Activated naive CD8-positive, alpha-beta T cell treated with anti-CD3 and anti-CD28 coated beads, Interleukin-2, amount 50 U/mL, for 24 hours (primary cell): ENCODE measurements around the gene CHGA.

Source experiments
- ATAC-seq: fragments of 150-1000 bp; cut with Tn5 transposase; one replicate; pipeline ENCODE4 v1.10.0; 2021
- DNase-seq: peaks from one replicate; pipeline ENCODE4 v3.0.0; 2021
- H3K27ac Mint-ChIP-seq: one replicate; pipeline ENCODE4 v1.8.0; 2021; ENCODE audit warnings: mild to moderate bottlenecking, mixed read lengths
- H3K27me3 Mint-ChIP-seq: one replicate; pipeline ENCODE4 v1.8.0; 2021; ENCODE audit warnings: mixed read lengths
- H3K36me3 Mint-ChIP-seq: one replicate; pipeline ENCODE4 v1.8.0; 2021; ENCODE audit warnings: low read depth, mixed read lengths
- H3K4me1 Mint-ChIP-seq: one replicate; pipeline ENCODE4 v1.8.0; 2021; ENCODE audit warnings: mixed read lengths
- H3K4me3 Mint-ChIP-seq: one replicate; pipeline ENCODE4 v1.8.0; 2021; ENCODE audit warnings: mild to moderate bottlenecking, moderate library complexity, mixed read lengths
- H3K9me3 Mint-ChIP-seq: one replicate; pipeline ENCODE4 v1.8.0; 2021; ENCODE audit warnings: mixed read lengths

Gene CHGA

DNA sequence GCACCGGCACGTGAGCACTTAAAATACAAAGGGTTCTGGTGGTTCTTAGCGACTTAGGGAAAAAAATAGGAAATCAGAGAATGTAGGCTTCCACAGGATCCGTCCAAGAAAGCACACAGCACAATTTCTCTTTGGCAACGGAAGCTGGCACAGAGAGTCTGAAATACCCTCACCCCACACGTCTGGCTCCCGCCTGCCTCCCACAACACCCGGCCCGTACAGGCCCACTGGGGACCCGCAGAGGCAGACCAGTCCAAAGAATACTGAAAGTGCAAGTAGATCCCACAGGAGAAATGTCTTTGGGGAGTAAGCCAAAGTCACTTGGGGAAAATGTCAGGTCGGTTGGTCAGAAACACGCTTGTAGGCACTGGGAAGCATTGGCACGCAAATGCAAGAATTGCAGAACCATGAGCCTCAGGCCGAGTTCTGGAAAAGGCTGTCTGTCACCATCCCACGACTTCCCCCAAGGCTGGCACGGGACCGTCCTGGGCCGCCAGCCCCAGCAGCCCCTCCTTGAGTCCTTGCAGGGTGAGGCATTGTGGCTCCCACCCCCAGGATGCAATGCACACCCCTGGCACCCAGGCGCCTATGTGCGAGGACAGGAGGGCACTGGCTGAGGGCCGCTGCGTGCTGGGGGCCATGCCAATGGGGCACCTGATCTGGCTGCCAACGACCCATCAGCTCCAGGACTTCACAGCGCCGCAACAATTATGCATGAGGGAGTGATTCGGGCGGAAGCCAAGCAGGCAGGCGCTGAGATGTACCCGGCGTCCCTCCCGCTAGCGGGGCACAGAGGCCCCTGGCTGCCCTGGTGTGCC lies 29.7 kb downstream of the CHGA start:
- H3K27ac Mint-ChIP-seq, result no peak overlapping the region
- peaks cover 19% of the 10 kb centered on the region for H3K36me3 Mint-ChIP-seq
- H3K4me3 Mint-ChIP-seq, result no peak overlapping the region
- ATAC-seq (no peak), DNase-seq (no peak)
- H3K4me1 Mint-ChIP-seq, result peaks cover 4% of the 10 kb centered on the region
- H3K9me3 Mint-ChIP-seq, result no peaks in the 10 kb centered on the region
- no peaks in the 10 kb centered on the region for H3K27me3 Mint-ChIP-seq

DNA sequence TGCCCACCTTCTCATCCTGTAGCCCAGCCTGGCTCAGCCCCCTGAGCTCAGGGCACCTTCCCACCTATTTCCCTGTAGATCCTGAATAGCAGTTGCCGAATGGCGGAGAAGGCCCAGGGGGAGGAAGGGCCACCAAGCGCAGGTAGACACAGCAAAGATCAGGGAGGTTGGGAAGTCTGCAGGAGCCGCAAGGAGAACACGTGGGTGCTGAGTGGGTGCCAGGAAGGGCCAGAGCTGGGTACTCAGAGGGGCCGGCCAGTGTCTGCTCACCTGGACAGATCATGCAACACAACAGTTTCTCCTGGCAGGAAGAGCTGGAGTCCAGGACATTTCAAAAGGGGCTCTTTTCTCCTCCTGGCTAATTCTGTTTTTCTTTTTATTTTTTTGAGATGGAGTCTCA lies 30.6 kb downstream of the CHGA start:
- H3K27ac Mint-ChIP-seq, result no peak overlapping the region

DNA sequence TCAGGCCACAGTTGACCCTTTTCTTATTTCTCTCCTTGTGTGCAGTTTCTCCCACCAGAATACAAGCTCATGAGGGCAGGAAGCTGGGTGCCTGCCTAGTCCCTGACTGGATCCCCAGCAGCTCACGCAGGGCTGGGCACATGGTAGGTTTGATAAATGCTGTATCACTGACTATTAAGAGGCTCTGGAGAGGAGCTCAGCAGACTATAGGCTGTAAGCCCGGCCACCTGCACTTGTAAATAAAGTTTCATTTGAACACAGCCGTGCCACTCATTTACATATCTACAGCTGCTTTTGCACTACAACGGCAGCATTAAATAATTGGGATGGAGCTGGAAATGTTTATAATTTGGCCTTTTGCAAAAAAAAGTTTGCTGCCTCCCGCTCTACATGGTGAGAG lies 32.0 kb downstream of the CHGA start:
- H3K4me3 Mint-ChIP-seq, result no peak overlapping the region
- H3K4me1 Mint-ChIP-seq, result peaks cover 4% of the 10 kb centered on the region
- peaks cover 10% of the 10 kb centered on the region for H3K36me3 Mint-ChIP-seq
- H3K27me3 Mint-ChIP-seq, result no peaks in the 10 kb centered on the region
- H3K27ac Mint-ChIP-seq, result no peak overlapping the region
- no peaks in the 10 kb centered on the region for H3K9me3 Mint-ChIP-seq
- ATAC-seq, result no peak
- no peak for DNase-seq

More for the DNA sequence above, 30.6 kb downstream of the CHGA start:
- Mint-ChIP-seq H3K27me3 (no peaks in the 10 kb centered on the region), H3K4me3 (no peak overlapping the region), H3K9me3 (no peaks in the 10 kb centered on the region), H3K4me1 (peaks cover 4% of the 10 kb centered on the region), H3K36me3 (peaks cover 12% of the 10 kb centered on the region)
- ATAC-seq (no peak), DNase-seq (no peak)

DNA sequence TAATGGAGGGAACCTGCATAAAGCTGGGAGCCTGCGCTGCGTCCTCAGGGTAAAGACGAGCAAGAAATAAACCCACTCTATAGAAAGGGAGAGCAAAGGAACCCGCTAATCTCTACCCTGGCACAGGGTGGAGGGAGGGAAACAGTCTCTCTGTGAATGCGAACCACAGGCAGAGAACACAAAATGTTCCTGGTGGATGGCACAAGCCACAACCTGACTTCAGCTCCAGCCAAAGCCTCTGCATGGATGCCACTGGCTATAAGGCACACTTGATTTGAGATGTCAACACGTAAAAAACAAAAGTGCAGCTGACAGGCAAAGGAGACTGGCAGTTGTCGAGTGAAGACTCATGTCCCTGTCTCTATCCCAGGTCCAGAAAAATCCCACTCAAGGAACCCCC lies 32.4 kb downstream of the CHGA start:
- Mint-ChIP-seq H3K4me1 (peaks cover 4% of the 10 kb centered on the region), H3K27me3 (no peaks in the 10 kb centered on the region), H3K27ac (no peak overlapping the region), H3K9me3 (no peaks in the 10 kb centered on the region), H3K4me3 (no peak overlapping the region), H3K36me3 (peaks cover 10% of the 10 kb centered on the region)
- no peak for ATAC-seq
- no peak for DNase-seq

DNA sequence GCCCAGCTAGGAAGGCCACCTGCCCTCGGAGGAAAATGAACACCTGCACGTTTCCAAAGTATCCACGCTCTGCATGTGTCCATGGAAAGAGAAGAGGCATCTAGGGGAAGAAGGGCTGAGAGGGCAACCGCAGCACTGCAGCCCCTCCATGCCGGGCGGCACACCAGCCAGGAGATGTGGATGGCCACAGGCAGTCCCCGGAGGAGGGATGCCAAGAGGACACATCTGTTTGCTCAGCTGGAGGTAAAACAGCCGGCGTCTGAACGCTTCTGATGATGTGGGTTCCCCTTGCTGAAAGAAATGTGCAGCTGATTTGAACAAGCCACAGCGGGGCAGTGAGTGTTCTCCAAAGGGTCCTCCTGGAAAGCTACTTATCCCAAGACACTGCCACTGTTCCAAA lies 34.0 kb downstream of the CHGA start:
- DNase-seq (no peak), ATAC-seq (no peak)
- H3K9me3 Mint-ChIP-seq, result no peaks in the 10 kb centered on the region
- no peak overlapping the region for H3K4me3 Mint-ChIP-seq
- peaks cover 5% of the 10 kb centered on the region for H3K36me3 Mint-ChIP-seq
- H3K27ac Mint-ChIP-seq, result no peak overlapping the region
- H3K4me1 Mint-ChIP-seq, result peaks cover 2% of the 10 kb centered on the region
- H3K27me3 Mint-ChIP-seq, result no peaks in the 10 kb centered on the region

DNA sequence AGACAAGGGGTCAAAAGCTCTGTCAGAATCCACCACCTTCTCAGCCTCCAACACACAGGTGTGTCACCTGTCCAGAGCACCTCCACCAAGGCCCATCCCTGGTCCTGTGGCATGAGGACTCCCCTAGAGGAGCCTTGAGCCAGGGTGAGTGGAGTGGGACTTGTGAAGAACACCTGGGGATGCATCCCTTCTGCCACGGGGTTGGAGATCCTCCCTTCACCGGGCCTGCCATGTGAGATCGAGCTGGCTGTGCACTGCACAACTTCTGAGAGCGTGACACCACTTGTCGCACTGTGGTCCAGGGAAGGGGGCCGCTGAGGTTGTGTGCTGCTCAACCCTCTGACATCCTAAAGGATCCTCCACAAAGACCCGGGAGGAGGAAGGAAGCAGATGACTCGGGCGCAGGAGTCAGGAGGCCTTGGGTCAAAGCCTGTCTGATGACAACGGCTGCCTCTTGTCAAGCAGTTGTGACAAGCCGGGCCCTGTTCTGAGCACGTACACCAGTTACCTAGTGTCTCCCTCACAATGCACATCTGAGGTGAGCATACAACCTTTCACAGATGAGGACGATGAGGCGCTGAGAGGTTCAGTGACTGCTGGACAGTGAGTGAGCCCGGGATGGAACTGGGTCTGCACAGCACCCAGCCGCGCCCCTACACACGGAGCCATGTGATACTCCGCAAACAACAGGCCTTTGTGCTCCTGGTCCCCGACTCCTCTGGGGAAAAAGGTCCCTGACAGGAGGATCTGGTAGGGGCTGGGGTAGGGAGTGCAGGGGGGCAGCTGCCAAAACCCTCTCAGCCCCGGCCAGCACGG lies 35.6 kb downstream of the CHGA start:
- DNase-seq, result no peak
- H3K27me3 Mint-ChIP-seq, result no peaks in the 10 kb centered on the region
- no peak for ATAC-seq
- peaks cover 4% of the 10 kb centered on the region for H3K36me3 Mint-ChIP-seq
- no peak overlapping the region for H3K4me3 Mint-ChIP-seq
- H3K4me1 Mint-ChIP-seq, result no peaks in the 10 kb centered on the region
- no peaks in the 10 kb centered on the region for H3K9me3 Mint-ChIP-seq
- no peak overlapping the region for H3K27ac Mint-ChIP-seq

DNA sequence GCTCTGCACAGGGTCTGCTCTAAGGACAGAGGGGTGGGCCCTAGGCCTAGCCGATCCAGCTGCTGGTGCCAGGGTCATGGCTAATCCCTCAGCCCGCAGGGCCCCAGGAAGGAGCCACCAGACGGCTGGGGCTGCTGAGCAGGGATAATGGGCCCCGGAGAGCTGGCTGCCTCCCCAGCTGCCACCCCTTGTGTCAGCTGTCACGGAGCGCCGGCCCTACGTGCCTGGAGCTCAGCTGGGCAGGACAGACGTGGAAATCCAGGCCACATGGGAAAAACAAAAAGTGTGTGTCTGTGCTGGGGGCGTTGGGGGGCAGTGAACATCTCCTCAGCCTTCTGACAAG lies 36.2 kb downstream of the CHGA start:
- no peak for DNase-seq
- H3K27ac Mint-ChIP-seq, result no peak overlapping the region
- H3K27me3 Mint-ChIP-seq, result no peaks in the 10 kb centered on the region
- H3K9me3 Mint-ChIP-seq, result no peaks in the 10 kb centered on the region
- H3K4me3 Mint-ChIP-seq, result no peak overlapping the region
- ATAC-seq, result no peak
- H3K36me3 Mint-ChIP-seq, result peaks cover 2% of the 10 kb centered on the region
- no peaks in the 10 kb centered on the region for H3K4me1 Mint-ChIP-seq

DNA sequence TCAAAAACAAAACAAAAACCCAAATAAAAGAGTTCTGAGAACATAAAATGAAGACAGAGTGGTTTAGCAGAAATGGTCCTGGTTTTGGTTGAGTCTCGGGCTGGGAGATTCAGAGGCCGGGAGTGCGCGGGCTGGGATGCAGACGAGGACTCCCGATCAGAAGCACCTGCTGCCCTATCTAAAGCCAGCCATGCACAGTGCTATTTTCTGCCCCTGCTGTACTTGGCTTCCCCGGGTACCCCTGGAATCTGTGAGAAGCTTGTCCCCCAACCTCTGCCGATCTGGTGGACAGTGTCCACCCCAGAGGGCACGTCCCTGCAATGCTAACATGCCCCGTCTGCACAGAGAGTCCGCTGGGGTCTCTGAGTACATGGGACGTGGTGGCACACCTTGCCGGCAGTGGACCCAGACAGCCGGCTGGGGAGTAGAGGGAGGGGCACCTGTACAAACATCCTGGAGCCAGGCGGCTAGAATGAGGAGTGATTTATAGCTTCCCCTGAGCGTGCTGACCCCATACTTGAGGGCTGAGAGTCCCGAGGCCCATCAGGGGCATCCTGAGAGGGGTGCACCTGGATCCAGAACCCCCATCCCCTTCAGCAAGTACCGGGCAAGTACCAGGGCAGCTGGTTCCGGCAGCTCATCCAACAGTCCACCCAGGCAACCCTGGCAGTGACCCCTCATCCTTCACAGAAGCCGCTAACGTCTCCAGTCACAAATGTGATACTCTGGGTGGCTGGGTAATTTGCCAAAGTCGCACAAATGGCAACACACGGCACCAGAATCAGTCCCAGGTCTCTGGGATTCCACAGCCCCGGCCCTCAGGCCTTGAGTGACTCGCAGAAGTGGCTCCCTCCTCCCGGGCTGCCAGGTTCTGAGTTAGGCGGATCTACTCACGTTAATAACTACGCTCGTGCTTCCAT lies 37.1 kb downstream of the CHGA start:
- no peaks in the 10 kb centered on the region for H3K9me3 Mint-ChIP-seq
- no peak overlapping the region for H3K4me3 Mint-ChIP-seq
- H3K27ac Mint-ChIP-seq, result no peak overlapping the region
- DNase-seq (no peak), ATAC-seq (no peak)
- no peaks in the 10 kb centered on the region for H3K4me1 Mint-ChIP-seq
- no peaks in the 10 kb centered on the region for H3K27me3 Mint-ChIP-seq
- H3K36me3 Mint-ChIP-seq, result peaks cover 2% of the 10 kb centered on the region

DNA sequence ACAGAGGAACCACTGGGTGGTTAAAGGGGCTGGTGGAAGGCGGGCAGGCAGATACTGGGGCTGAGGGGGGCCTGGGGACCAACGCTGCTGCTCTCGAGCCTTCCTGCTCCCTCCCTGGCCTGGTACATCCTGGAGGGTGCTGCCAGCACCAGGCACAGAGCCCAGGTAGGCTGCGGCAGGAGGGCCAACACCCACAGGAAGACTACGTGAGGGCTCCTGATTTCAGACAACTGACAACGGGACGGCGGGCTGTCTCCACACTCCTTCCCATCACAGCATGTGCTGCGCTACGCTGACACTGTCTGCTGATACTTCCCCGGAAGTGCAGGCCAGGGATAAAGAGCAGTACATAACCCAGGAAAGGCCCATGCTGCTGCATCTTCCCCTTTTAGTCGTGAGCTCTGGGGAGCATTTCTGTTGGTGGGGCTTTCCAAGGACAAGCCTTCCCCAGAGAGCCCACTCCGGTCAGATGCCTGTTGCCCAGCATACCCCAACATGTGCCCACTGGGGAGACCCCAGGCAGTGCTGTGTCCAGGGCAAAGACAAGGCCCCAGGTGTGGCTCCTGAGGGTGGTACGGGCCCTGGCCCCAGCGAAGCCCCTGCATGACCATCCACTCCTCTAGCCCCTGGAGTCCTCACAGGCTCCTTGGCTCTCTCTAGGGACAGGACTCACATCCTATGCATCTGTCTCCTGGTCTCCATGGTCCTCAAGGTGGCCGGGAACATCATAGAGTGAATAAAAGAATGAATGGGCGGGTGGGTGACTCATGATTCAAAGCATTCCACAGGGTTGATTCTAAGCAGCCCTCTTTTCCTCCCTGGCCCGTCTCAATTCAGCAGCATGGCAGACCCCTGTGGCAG lies 38.0 kb downstream of the CHGA start:
- ATAC-seq, result no peak
- peaks cover 2% of the 10 kb centered on the region for H3K36me3 Mint-ChIP-seq
- no peak overlapping the region for H3K4me3 Mint-ChIP-seq
- no peaks in the 10 kb centered on the region for H3K27me3 Mint-ChIP-seq
- H3K27ac Mint-ChIP-seq, result no peak overlapping the region
- no peak for DNase-seq
- no peaks in the 10 kb centered on the region for H3K9me3 Mint-ChIP-seq
- H3K4me1 Mint-ChIP-seq, result peaks cover 2% of the 10 kb centered on the region

DNA sequence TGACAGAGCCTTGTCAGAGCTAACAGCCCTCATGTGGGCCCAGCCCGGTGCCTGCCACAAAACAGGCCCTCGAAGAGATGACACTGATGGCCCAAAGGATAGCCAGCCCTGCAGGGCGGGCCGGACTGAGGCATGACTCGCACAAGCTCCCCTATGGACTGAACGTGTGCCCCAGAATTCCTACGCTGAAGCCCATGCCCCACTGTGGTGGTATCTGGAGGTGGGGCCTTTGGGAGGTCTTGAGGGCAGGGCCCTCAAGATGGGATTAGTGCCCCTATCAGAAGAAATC lies 38.6 kb downstream of the CHGA start:
- Mint-ChIP-seq H3K27me3 (no peaks in the 10 kb centered on the region), H3K9me3 (no peaks in the 10 kb centered on the region), H3K27ac (no peak overlapping the region), H3K4me3 (no peak overlapping the region), H3K4me1 (peaks cover 2% of the 10 kb centered on the region), H3K36me3 (peaks cover 2% of the 10 kb centered on the region)
- no peak for DNase-seq
- ATAC-seq, result no peak

DNA sequence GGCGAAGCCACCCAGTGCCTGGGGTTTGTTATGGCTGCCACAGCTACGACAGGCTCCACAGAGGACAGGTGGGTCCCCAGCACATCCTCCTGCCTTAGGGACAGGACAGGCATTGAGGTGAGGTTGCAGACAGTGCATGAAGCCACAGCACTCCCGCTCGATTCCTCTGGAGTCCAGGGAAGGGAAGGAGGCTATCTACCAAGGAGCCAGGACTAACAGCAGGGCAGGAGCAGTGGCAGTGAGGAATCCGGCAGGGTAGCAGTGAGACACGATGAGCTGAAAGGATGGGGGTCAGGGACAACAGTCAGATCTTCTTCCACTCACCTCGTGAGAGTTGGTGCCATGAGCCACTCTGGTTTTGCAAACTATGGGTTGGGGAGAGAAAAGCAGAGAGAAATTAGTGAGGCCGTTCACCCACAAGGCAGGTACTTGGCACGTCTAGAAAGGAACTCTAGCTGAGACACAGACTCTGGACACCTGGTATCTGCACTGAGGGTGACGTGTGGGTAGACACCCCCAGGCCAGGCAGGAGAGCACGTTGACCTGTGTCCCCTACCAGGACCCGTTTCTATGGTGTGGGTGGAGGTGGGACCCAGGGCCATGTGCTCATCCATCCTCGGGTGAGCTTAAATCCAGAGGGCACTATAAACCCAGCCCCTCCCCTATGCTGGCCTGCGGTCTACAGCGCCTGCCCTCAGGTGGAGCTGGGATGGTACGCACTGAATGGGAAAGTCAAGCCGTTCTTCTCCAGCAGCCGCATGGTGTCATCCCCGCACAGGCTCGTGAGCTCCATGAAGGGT lies 39.3 kb downstream of the CHGA start:
- ATAC-seq, result no peak
- no peak for DNase-seq
- Mint-ChIP-seq H3K36me3 (no peaks in the 10 kb centered on the region), H3K4me3 (no peak overlapping the region), H3K27me3 (no peaks in the 10 kb centered on the region), H3K4me1 (peaks cover 6% of the 10 kb centered on the region), H3K27ac (no peak overlapping the region), H3K9me3 (no peaks in the 10 kb centered on the region)

DNA sequence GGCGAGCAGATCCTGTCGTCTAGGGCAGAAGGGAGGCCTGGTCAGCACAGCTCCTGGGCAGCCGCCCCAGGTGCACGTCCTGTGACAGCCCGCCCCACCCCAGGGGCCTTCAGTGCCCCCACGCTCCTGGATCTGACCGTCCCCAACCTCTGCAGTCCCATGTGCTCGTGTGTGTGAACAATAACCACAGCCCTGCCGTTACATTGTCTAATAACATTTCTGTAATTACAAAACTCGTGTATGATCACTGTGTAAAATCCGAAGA lies 39.8 kb downstream of the CHGA start:
- DNase-seq (no peak), ATAC-seq (no peak)
- H3K9me3 Mint-ChIP-seq, result no peaks in the 10 kb centered on the region
- no peak overlapping the region for H3K4me3 Mint-ChIP-seq
- no peak overlapping the region for H3K27ac Mint-ChIP-seq
- peaks cover 10% of the 10 kb centered on the region for H3K4me1 Mint-ChIP-seq
- H3K27me3 Mint-ChIP-seq, result no peaks in the 10 kb centered on the region
- H3K36me3 Mint-ChIP-seq, result peaks cover 4% of the 10 kb centered on the region

DNA sequence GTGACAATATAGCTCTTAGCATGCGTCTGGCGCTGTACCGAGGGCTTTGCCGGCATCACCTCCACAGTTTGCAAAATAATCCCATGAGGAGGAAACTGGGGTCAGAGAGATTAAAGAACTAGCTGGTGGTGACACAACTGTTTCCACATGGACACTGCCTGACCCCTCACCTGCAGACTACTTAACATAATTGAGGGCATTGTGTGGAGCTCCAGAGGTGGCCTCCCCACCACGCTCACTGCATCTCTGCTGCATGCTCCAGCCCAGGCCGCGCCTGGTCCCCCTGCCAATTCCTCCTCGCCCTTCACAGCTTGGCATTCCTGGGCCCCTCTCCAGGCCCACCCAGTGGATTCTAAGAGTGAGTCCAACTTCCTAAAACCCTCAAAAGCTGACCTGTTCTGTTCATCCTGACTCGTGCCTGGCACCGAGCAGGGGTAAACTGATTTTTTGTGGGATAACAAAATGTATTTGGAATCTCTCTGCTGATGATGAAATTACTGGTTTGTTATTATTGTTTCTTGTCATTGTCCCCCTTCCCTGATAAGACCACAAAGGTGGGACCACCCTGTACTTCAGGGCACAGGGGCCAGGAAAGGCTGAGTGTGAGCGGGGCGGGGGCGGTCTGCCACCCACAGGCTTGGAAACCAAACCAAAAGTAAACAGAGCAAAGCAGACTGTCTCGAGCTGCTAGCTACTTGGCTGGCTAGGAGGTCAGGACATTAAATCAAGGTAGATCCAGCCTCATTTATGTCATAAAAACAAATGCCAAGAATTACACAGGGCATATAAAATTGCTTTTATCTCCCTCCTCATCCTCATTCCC lies 40.6 kb downstream of the CHGA start:
- Mint-ChIP-seq H3K4me1 (peaks cover 10% of the 10 kb centered on the region), H3K4me3 (no peak overlapping the region), H3K27ac (peak overlapping the region; percentile 14), H3K9me3 (no peaks in the 10 kb centered on the region), H3K27me3 (no peaks in the 10 kb centered on the region), H3K36me3 (peaks cover 5% of the 10 kb centered on the region)
- DNase-seq (no peak), ATAC-seq (no peak)
